GM10248 (cell line): ENCODE measurements around the gene ZMYM3.
A peak's percentile ranks its signal among the peaks of the same experiment; 100 is the strongest.

Experiments used
- CTCF ChIA-PET: fragments of 300-600 bp; sonication (Branson Sonifier 250); formaldehyde crosslinking; extraction: SDS; loops from one replicate; lab custom pipeline; 2021; ENCODE audit warnings: antibody characterized with exemption; lab: Yijun Ruan, JAX
- POLR2A ChIA-PET: fragments of 350-650 bp; sonication (Branson Sonifier 250); formaldehyde crosslinking; extraction: SDS; loops from one replicate; lab custom pipeline; 2020; ENCODE audit warnings: antibody characterized with exemption; lab: Yijun Ruan, JAX
- DNase-seq: peaks from one replicate; pipeline ENCODE4 v3.0.0; 2012; ENCODE audit errors: extremely low spot score
- TF ChIP-seq, protein P1 (sequence below): IDR thresholded peaks from 2 replicates; pipeline ENCODE4 v1.5.1; 2012; ENCODE audit warnings: mild to moderate bottlenecking, low read depth; ENCODE audit errors: extremely low read depth, missing control alignments, control extremely low read depth

ZMYM3 gene

DNA sequence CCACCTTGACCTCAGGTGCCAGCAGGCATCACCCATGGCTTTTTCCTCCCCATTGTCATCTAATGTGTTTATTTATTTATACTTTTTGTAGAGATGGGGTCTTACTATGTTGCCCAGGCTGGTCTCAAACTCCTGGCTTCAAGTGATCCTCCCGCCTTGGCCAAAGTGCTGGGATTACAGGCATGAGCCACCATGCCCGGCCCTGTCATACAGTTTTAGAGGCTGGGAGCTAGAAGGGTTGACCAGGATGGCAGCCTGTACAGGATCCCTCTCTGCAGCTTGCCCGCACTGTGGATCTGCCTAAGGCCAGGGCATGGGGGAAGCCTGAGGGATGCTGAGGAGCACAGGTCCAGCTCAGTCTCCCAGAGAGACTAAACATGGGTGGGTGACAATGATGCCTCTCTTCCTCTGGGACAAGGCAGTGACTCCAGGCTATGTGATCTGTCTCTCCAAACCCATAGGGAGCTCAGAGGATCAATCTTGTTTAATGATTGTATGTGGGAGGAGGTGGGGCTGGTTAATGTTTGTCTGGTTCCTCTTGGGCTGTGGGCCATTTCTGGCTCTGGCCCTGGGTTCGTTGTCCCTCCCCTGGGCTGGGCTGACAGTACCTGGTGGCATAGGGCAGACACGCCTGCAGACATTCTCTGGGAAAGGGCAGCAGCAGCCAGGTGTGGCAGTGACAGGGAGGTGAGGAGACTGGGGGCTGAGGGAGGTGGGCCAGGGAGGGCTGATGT is 39.2 kb downstream of the ZMYM3 start:
- TF ChIP-seq, protein P1, sequence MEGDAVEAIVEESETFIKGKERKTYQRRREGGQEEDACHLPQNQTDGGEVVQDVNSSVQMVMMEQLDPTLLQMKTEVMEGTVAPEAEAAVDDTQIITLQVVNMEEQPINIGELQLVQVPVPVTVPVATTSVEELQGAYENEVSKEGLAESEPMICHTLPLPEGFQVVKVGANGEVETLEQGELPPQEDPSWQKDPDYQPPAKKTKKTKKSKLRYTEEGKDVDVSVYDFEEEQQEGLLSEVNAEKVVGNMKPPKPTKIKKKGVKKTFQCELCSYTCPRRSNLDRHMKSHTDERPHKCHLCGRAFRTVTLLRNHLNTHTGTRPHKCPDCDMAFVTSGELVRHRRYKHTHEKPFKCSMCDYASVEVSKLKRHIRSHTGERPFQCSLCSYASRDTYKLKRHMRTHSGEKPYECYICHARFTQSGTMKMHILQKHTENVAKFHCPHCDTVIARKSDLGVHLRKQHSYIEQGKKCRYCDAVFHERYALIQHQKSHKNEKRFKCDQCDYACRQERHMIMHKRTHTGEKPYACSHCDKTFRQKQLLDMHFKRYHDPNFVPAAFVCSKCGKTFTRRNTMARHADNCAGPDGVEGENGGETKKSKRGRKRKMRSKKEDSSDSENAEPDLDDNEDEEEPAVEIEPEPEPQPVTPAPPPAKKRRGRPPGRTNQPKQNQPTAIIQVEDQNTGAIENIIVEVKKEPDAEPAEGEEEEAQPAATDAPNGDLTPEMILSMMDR = no peak
- POLR2A ChIA-PET = no interaction called here
- CTCF ChIA-PET = interaction anchor here (1.6 kb wide), 1 partner anchor 14 kb away, joined by 3 read pairs; no protein-coding TSS in a partner anchor
- DNase-seq = no peak

DNA sequence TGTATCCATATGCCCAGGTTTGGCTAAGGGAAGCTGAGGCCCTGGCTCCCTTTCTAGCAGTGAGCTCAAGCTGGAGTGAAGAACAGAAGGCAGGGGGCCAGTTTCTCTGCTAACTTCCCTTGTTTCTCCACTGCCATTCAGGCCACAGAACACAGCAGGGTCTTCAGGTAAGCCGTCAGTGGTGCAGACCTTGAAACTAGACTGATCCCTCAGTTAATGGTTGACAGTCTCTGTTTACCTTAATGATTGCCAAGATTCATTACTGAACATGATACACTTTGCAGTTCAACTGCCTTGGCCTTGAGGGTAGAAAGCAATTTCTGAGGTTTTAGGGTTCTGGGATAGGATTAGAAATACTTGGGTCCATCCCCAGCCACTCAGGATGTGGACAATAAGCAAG is 39.8 kb downstream of the ZMYM3 start:
- CTCF ChIA-PET = interaction anchor here (1.6 kb wide), 1 partner anchor 14 kb away, joined by 3 read pairs; no protein-coding TSS in a partner anchor
- TF ChIP-seq, protein P1 = no peak
- DNase-seq = no peak
- POLR2A ChIA-PET = no interaction called here

DNA sequence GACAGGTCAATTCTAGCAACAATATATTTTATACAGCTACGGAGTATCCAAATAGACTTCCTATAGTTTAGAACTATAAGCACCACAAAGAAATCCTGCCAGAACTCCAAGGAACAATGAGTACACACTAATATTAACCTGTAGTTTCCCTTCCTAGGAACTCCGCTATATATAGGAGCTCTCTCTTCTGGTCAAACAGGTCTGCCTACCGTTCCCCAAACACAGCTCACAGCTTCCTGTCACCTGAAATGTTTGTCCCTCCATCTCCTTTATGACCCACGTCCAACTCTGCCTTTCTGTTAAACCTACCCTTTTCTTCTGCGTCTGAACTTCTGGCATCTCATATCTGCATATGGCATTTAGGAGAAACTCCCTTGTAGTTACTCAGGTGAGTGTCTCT is 41.4 kb downstream of the ZMYM3 start:
- TF ChIP-seq, protein P1 = no peak
- POLR2A ChIA-PET = no interaction called here
- CTCF ChIA-PET = no interaction called here
- DNase-seq = no peak

DNA sequence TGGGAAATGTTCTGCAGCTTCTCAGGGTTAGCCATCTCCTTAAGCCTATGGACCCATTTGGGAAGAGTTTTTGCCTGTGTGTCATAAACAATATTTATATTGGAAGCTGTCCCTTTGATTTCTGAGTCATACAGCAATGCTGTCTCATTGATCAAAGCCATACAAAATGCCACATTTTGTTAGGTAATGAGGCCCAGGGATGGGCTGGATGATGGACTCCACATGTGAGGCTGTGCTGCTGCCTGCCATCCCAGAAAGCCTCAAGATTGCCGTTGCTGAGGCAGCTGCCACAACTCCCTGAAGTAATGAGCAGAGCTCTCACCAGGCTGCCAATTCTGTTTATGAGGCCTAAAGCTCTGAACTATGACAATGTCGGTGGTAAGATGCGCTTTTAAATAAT is 43.1 kb downstream of the ZMYM3 start:
- CTCF ChIA-PET = no interaction called here
- TF ChIP-seq, protein P1 = no peak
- POLR2A ChIA-PET = no interaction called here
- no peak for DNase-seq

DNA sequence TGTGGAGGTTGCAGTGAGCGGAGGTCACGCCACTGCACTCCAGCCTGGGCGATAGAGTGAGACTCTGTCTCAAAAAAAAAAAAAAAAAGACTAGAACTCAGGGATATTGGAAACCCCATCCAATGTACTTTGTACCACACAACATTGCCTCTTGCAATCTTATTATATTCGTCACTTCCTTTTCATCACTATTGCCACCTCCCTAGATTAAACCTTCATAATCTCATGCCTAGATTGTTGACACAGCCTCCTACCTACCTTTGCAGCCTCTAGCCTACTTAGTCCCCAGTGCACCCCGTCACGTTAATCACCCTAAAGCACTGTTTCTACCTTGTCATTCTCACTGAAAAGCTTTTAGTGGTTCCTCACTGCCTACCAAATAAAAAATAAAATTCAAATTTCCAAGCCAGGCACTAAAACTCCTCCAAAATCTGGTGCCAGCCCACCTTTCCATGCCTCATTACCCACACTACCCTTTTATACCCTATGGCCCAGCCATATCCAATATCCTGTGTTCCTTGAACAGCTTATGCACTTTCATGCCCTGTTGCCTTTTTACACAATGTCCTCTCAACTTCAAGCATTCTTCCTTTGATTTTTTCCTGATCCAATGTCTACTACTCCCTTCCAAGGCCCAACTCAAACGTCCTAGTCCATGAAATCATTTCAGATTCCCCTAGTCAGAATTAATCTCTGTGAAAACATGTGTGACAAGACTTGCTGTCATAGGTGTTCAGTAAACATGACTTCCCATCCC is 54.5 kb downstream of the ZMYM3 start:
- TF ChIP-seq, protein P1 = no peak
- POLR2A ChIA-PET = no interaction called here
- CTCF ChIA-PET = no interaction called here
- no peak for DNase-seq

DNA sequence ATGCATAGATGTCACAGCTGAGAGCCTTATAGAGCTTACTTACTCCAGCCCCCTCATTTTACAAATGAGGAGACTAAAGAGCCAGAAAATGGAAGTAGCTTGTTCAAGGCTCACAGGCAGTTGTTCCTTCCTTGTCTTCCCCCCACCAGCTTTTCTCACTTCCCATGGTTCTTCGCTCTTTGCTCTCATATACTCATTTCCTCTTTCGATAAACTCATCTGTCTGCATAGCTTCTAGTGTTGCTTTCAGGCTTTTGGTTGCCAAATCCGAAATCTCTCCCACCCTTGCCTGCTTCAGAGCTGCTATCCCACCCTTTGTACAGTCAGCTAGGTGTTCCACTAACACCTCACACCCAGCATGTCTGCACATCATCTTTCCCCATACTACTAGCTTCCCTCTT is 55.9 kb downstream of the ZMYM3 start:
- DNase-seq = peak; percentile 58
- ChIA-PET POLR2A (no interaction called here), CTCF (interaction anchor here (1.6 to 2.5 kb wide), 2 partner anchors 16 to 18 kb away, joined by 5 to 9 read pairs; no protein-coding TSS in a partner anchor)

More for the DNA sequence above, 55.9 kb downstream of the ZMYM3 start:
- TF ChIP-seq, protein P1 = no peak
